Measurements from ENCODE around the gene GPR25. TPM values are rescaled to one million over a fixed set of nuclear protein-coding genes. Genes with fewer than 3 reads are reported as not detected.

Gene GPR25
- total and polyA plus RNA-seq, 10 of the 15 experiments (the other 5 are each of a cell fraction or from before 2014, with no cell fraction given), result not detected

DNA sequence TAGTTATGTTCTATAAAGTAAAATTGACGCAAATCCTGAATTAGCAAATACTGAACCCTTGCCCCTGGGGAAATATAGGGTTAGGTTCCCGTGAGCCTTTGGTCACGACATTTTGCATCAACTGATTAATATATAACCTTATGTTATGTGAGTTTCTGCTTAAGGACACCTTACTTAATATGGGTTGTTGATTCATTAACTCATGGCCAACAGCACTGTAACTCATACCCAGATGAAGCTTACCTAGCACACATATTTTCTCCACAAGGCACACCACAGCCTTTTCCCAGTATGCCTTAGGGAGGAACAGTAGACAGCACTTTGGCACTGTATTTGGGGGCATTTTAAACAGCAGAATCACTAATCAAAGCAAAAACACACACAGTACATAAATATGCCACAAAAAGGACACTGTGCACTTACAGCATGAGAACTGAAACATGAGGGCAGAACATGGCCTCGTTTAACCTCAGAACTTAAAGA lies 37.0 kb downstream of the GPR25 start (continued):
- TF ChIP-seq, protein P1, sequence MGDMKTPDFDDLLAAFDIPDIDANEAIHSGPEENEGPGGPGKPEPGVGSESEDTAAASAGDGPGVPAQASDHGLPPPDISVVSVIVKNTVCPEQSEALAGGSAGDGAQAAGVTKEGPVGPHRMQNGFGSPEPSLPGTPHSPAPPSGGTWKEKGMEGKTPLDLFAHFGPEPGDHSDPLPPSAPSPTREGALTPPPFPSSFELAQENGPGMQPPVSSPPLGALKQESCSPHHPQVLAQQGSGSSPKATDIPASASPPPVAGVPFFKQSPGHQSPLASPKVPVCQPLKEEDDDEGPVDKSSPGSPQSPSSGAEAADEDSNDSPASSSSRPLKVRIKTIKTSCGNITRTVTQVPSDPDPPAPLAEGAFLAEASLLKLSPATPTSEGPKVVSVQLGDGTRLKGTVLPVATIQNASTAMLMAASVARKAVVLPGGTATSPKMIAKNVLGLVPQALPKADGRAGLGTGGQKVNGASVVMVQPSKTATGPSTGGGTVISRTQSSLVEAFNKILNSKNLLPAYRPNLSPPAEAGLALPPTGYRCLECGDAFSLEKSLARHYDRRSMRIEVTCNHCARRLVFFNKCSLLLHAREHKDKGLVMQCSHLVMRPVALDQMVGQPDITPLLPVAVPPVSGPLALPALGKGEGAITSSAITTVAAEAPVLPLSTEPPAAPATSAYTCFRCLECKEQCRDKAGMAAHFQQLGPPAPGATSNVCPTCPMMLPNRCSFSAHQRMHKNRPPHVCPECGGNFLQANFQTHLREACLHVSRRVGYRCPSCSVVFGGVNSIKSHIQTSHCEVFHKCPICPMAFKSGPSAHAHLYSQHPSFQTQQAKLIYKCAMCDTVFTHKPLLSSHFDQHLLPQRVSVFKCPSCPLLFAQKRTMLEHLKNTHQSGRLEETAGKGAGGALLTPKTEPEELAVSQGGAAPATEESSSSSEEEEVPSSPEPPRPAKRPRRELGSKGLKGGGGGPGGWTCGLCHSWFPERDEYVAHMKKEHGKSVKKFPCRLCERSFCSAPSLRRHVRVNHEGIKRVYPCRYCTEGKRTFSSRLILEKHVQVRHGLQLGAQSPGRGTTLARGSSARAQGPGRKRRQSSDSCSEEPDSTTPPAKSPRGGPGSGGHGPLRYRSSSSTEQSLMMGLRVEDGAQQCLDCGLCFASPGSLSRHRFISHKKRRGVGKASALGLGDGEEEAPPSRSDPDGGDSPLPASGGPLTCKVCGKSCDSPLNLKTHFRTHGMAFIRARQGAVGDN (IDR thresholded peaks at IDR 0.05), result peak; percentile 90
- TF ChIP-seq ZNF24 (IDR thresholded peaks at IDR 0.05), result peak; percentile 84
- peak; percentile 64 for TF ChIP-seq NR2F1 (conservative IDR thresholded peaks at IDR 0.05)
- TF ChIP-seq RAD51 (IDR thresholded peaks at IDR 0.05), result no peak
- TF ChIP-seq STAT1 (conservative IDR thresholded peaks at IDR 0.05), result no peak
- TF ChIP-seq, protein P2, sequence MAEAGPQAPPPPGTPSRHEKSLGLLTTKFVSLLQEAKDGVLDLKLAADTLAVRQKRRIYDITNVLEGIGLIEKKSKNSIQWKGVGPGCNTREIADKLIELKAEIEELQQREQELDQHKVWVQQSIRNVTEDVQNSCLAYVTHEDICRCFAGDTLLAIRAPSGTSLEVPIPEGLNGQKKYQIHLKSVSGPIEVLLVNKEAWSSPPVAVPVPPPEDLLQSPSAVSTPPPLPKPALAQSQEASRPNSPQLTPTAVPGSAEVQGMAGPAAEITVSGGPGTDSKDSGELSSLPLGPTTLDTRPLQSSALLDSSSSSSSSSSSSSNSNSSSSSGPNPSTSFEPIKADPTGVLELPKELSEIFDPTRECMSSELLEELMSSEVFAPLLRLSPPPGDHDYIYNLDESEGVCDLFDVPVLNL (IDR thresholded peaks at IDR 0.05; ENCODE audit: low read depth, low read length), result no peak
- TF ChIP-seq, protein P3, sequence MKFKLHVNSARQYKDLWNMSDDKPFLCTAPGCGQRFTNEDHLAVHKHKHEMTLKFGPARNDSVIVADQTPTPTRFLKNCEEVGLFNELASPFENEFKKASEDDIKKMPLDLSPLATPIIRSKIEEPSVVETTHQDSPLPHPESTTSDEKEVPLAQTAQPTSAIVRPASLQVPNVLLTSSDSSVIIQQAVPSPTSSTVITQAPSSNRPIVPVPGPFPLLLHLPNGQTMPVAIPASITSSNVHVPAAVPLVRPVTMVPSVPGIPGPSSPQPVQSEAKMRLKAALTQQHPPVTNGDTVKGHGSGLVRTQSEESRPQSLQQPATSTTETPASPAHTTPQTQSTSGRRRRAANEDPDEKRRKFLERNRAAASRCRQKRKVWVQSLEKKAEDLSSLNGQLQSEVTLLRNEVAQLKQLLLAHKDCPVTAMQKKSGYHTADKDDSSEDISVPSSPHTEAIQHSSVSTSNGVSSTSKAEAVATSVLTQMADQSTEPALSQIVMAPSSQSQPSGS (IDR thresholded peaks at IDR 0.05; ENCODE audit: low read length), result no peak
- TF ChIP-seq, protein P4, sequence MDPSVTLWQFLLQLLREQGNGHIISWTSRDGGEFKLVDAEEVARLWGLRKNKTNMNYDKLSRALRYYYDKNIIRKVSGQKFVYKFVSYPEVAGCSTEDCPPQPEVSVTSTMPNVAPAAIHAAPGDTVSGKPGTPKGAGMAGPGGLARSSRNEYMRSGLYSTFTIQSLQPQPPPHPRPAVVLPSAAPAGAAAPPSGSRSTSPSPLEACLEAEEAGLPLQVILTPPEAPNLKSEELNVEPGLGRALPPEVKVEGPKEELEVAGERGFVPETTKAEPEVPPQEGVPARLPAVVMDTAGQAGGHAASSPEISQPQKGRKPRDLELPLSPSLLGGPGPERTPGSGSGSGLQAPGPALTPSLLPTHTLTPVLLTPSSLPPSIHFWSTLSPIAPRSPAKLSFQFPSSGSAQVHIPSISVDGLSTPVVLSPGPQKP (IDR thresholded peaks at IDR 0.05; ENCODE audit: low read depth, low read length), result no peak
- TF ChIP-seq, protein P5, sequence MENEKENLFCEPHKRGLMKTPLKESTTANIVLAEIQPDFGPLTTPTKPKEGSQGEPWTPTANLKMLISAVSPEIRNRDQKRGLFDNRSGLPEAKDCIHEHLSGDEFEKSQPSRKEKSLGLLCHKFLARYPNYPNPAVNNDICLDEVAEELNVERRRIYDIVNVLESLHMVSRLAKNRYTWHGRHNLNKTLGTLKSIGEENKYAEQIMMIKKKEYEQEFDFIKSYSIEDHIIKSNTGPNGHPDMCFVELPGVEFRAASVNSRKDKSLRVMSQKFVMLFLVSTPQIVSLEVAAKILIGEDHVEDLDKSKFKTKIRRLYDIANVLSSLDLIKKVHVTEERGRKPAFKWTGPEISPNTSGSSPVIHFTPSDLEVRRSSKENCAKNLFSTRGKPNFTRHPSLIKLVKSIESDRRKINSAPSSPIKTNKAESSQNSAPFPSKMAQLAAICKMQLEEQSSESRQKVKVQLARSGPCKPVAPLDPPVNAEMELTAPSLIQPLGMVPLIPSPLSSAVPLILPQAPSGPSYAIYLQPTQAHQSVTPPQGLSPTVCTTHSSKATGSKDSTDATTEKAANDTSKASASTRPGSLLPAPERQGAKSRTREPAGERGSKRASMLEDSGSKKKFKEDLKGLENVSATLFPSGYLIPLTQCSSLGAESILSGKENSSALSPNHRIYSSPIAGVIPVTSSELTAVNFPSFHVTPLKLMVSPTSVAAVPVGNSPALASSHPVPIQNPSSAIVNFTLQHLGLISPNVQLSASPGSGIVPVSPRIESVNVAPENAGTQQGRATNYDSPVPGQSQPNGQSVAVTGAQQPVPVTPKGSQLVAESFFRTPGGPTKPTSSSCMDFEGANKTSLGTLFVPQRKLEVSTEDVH (IDR thresholded peaks at IDR 0.05; ENCODE audit: low read depth, partially characterized antibody), result no peak
- no peak for TF ChIP-seq BRCA1 (IDR thresholded peaks at IDR 0.05; ENCODE audit: low read depth, low read length)
- TF ChIP-seq RAD21 (IDR thresholded peaks at IDR 0.05; ENCODE audit: insufficient read depth, low read depth, low read length), result no peak
- no peak for TF ChIP-seq TCF7 (IDR thresholded peaks at IDR 0.05; ENCODE audit: borderline replicate concordance)
- TF ChIP-seq BACH1 (IDR thresholded peaks at IDR 0.05; ENCODE audit: borderline replicate concordance), result no peak
- TF ChIP-seq, protein P6, sequence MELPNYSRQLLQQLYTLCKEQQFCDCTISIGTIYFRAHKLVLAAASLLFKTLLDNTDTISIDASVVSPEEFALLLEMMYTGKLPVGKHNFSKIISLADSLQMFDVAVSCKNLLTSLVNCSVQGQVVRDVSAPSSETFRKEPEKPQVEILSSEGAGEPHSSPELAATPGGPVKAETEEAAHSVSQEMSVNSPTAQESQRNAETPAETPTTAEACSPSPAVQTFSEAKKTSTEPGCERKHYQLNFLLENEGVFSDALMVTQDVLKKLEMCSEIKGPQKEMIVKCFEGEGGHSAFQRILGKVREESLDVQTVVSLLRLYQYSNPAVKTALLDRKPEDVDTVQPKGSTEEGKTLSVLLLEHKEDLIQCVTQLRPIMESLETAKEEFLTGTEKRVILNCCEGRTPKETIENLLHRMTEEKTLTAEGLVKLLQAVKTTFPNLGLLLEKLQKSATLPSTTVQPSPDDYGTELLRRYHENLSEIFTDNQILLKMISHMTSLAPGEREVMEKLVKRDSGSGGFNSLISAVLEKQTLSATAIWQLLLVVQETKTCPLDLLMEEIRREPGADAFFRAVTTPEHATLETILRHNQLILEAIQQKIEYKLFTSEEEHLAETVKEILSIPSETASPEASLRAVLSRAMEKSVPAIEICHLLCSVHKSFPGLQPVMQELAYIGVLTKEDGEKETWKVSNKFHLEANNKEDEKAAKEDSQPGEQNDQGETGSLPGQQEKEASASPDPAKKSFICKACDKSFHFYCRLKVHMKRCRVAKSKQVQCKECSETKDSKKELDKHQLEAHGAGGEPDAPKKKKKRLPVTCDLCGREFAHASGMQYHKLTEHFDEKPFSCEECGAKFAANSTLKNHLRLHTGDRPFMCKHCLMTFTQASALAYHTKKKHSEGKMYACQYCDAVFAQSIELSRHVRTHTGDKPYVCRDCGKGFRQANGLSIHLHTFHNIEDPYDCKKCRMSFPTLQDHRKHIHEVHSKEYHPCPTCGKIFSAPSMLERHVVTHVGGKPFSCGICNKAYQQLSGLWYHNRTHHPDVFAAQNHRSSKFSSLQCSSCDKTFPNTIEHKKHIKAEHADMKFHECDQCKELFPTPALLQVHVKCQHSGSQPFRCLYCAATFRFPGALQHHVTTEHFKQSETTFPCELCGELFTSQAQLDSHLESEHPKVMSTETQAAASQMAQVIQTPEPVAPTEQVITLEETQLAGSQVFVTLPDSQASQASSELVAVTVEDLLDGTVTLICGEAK (IDR thresholded peaks at IDR 0.05; ENCODE audit: borderline replicate concordance), result no peak
- no peak for TF ChIP-seq HDAC2 (IDR thresholded peaks at IDR 0.05)
- no peak for TF ChIP-seq CEBPB (IDR thresholded peaks at IDR 0.05; ENCODE audit: borderline replicate concordance in 1 of 2, low read depth in 2 of 2, low read length in 2 of 2)
